Lung (tissue), 12 donors: ENCODE results near the gene ALDH5A1. TPM values are rescaled to one million over a fixed set of nuclear protein-coding genes. Genes with fewer than 3 reads are reported as not detected.

Experiments used
- ATAC-seq: fragments of 200-7000 bp; cut with Tn5 transposase; one replicate; pipeline ENCODE4 v1.9.1; 2020; ENCODE audit warnings: moderate number of reproducible peaks; ENCODE audit not compliant: insufficient read depth, low FRiP score
- DNase-seq, 3 donors: peaks; one replicate each; pipeline ENCODE4 v3.0.0-alpha.2; 2013 to 2017
- H3K27ac ChIP-seq, 2 donors: one replicate each; pipeline ENCODE4 v1.5.1; 2013; ENCODE audit warnings: mild to moderate bottlenecking in 2 of 2, moderate library complexity in 2 of 2, control low read depth in 1 of 2, inconsistent platforms in 1 of 2, low read depth in 1 of 2, low read length in 1 of 2
- H3K27me3 ChIP-seq, 3 donors: one replicate each; pipeline ENCODE4 v1.5.1; 2013; ENCODE audit warnings: low read length in 2 of 3; ENCODE audit not compliant: control insufficient read depth in 3 of 3, insufficient read depth in 3 of 3
- H3K36me3 ChIP-seq, 4 donors: one replicate each; pipeline ENCODE4 v1.5.1; 2013; ENCODE audit warnings: low read length in 4 of 4, mild to moderate bottlenecking in 1 of 4, moderate library complexity in 1 of 4; ENCODE audit not compliant: control insufficient read depth in 4 of 4, insufficient read depth in 4 of 4
- H3K4me1 ChIP-seq, 5 donors: one replicate each; pipeline ENCODE4 v1.5.1; 2013; ENCODE audit warnings: low read length in 5 of 5, mild to moderate bottlenecking in 2 of 5, moderate library complexity in 1 of 5; ENCODE audit not compliant: control insufficient read depth in 5 of 5, insufficient read depth in 5 of 5
- H3K4me3 ChIP-seq: one replicate; pipeline ENCODE4 v1.5.1; 2013; ENCODE audit warnings: mild to moderate bottlenecking, control low read depth, moderate library complexity
- H3K9ac ChIP-seq, 2 donors: one replicate each; pipeline ENCODE4 v1.5.1; 2013; ENCODE audit warnings: low read length in 2 of 2, control low read depth in 1 of 2; ENCODE audit not compliant: insufficient read depth in 1 of 2
- H3K9me3 ChIP-seq, 4 donors: one replicate each; pipeline ENCODE4 v1.5.1; 2013; ENCODE audit warnings: low read length in 3 of 4, mild to moderate bottlenecking in 1 of 4, moderate library complexity in 1 of 4; ENCODE audit not compliant: control insufficient read depth in 4 of 4, insufficient read depth in 3 of 4
- CTCF ChIP-seq: IDR thresholded peaks from 2 replicates; pipeline ENCODE4 v1.5.1; 2012; ENCODE audit warnings: mild to moderate bottlenecking; ENCODE audit errors: control extremely low read depth, extremely low read depth
- WGBS, 2 donors: extraction: QIAGEN DNeasy Blood & Tissue Kit; methylation state at CpG; one replicate each; pipeline ENCODE4 v1.1.7; 2013; 5-methylcytosine and 5-hydroxymethylcytosine counted together
- polyA plus RNA-seq, 2 donors: library from polyadenylated mRNA; stranded (reverse); fragments of 200-250 nt; gene quantifications; one replicate each; pipeline ENCODE4 v1.2.1, GENCODE V29; 2013
- total RNA-seq, 2 donors: library from RNA; depleted of rRNA in 1 of 2; stranded (reverse); fragments of >200 nt in 1 of 2; gene quantifications; one replicate each; pipeline ENCODE4 v1.2.1, GENCODE V29; 2014 to 2021
- donor health status: control.
- donor health status: control.
- donor health status: Bipolar disorder and iron deficiency.
- donor health status: healthy.
- donor health status: DM: yes; HTN: yes; CAD: no.

Gene ALDH5A1
- total and polyA plus RNA-seq, 4 donors, result 3.1 to 12.8 (median 9.5) TPM

DNA sequence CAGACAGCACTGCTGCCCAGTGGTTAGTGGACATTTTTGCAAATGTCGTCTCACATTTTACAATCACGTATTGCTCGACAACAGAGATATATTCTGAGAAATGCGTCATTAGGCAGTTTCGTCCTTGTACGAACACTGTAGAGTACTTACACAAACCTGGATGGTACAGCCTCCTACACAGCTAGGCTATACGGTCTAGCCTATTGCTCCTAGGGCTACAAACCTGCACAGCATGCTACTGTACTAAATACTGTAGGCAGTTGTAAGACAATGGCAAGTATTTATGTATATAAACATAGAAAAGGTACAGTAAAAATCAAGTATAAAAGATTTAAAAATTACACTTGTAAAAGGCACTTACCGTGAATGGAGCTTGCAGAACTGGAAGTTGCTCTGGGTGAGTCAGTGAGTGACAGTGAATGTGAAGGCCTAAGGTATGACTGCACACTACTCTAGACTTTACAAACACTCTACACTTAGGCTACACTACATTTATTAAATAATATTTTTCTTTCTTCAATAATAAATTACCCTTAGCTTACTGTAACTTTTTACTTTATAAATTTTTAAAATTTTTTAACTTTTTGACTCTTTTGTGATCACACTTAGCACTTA lies 43.1 kb downstream of the ALDH5A1 start:
- Histone ChIP-seq H3K4me1 (no peaks in the 10 kb centered on the region), H3K27me3 (no peaks in the 10 kb centered on the region), H3K27ac (no peak overlapping the region), H3K9me3 (peaks cover 0 to 2% (median 0%) of the 10 kb centered on the region in 4 donors), H3K36me3 (peaks cover 0 to 6% (median 5%) of the 10 kb centered on the region in 4 donors), H3K9ac (no peak overlapping the region), H3K4me3 (no peak overlapping the region)
- 95 to 97% methylated on average over 8 of the region's 8 CpGs for WGBS, 2 donors
- peak in 1 of 3 donors; percentile 21 for DNase-seq
- no peak for TF ChIP-seq CTCF
- ATAC-seq, result no peak

DNA sequence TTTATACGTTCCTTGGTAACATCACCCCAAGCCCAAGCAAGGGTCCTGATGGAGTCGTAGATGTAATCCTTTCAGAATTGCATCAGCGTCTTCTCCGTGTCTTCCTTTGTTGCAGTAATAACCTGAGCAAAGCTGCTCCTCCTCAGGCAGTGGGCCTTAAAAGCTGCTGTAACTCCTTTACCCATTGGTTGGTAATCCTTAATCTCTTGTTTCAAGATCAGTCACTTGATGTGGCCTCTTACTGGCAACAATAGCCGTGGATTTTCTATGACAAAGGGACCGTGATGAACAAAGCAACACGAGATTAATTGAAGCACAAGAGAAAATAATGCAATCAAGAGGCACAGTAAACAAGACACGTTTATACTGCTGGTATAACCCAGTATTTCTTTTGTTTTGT lies 44.6 kb downstream of the ALDH5A1 start:
- WGBS, 2 donors, result 88% methylated on average over 8 of the region's 8 CpGs
- H3K36me3 ChIP-seq, result peaks cover 0 to 5% (median 2%) of the 10 kb centered on the region in 4 donors
- no peak overlapping the region for H3K27ac ChIP-seq
- no peak for TF ChIP-seq CTCF
- no peak overlapping the region for H3K9ac ChIP-seq
- no peak overlapping the region for H3K4me3 ChIP-seq
- no peak for ATAC-seq
- H3K9me3 ChIP-seq, result peaks cover 0 to 2% (median 0%) of the 10 kb centered on the region in 4 donors
- H3K27me3 ChIP-seq, result no peaks in the 10 kb centered on the region
- H3K4me1 ChIP-seq, result no peaks in the 10 kb centered on the region
- DNase-seq, result no peak

- ATAC-seq (no peak), DNase-seq (no peak)
- Histone ChIP-seq H3K27me3 (no peaks in the 10 kb centered on the region), H3K9ac (no peak overlapping the region), H3K4me3 (no peak overlapping the region), H3K27ac (no peak overlapping the region), H3K36me3 (peaks cover 0 to under 1% (median 0%) of the 10 kb centered on the region in 4 donors), H3K9me3 (peaks cover 0 to 2% (median 0%) of the 10 kb centered on the region in 4 donors), H3K4me1 (no peaks in the 10 kb centered on the region)
- TF ChIP-seq CTCF, result no peak
- WGBS, 2 donors, result 93% methylated on average over 3 of the region's 3 CpGs
Measured at GRCh38 chr6:24540197-24540596, 45.4 kb downstream of the ALDH5A1 start.

DNA sequence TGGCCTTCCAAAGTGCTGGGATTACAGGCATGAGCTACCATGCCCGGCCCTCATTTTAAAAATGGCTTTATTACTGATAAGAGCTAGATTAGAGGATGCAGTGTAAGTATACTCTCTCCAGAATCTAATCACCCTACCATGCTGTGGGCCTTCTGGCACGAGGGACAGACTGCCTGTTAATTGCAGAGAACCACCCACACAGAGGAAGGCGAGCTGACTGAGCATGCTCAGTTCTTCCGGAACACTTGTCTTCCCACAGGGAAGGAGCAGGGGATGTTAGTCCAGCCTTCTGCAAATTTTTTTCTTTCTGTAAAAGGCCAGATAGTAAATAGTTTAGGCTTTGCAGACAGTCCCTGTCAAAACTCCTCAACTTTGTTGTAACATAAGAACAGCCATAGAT lies 48.9 kb downstream of the ALDH5A1 start:
- H3K27ac ChIP-seq, result no peak overlapping the region
- no peak for TF ChIP-seq CTCF
- H3K27me3 ChIP-seq, result no peaks in the 10 kb centered on the region
- H3K4me1 ChIP-seq, result no peaks in the 10 kb centered on the region
- H3K9me3 ChIP-seq, result no peaks in the 10 kb centered on the region
- H3K9ac ChIP-seq, result no peak overlapping the region
- DNase-seq (no peak), ATAC-seq (no peak)
- no peaks in the 10 kb centered on the region for H3K36me3 ChIP-seq
- WGBS, 2 donors, result 87% methylated on average over 4 of the region's 4 CpGs
- no peak overlapping the region for H3K4me3 ChIP-seq
